Osteoblast (primary cell): Measurements from ENCODE around the gene IFITM2. TPM values are rescaled to one million over a fixed set of nuclear protein-coding genes. Genes with fewer than 3 reads are reported as not detected.
A peak's percentile ranks its signal among the peaks of the same experiment; 100 is the strongest.

Source experiments
- DNase-seq: peaks from one replicate; pipeline ENCODE4 v3.0.0; 2011; ENCODE audit warnings: low spot score, mixed read lengths; ENCODE audit not compliant: insufficient read length; ENCODE audit errors: missing footprints
- H2AFZ ChIP-seq: 2 replicates; pipeline ENCODE4 v1.6.0; 2011; ENCODE audit warnings: mild to moderate bottlenecking, low read length
- H3K27ac ChIP-seq: 2 replicates; pipeline ENCODE4 v1.5.1; 2011; ENCODE audit warnings: mild to moderate bottlenecking, low read depth, low read length, moderate library complexity
- H3K27me3 ChIP-seq: 2 replicates; pipeline ENCODE4 v1.6.0; 2012; ENCODE audit warnings: mild to moderate bottlenecking, control low read depth, inconsistent platforms, low read length, moderate library complexity; ENCODE audit not compliant: insufficient read depth
- H3K36me3 ChIP-seq: 2 replicates; pipeline ENCODE4 v1.5.1; 2011; ENCODE audit warnings: mild to moderate bottlenecking, low read length, control low read depth, moderate library complexity; ENCODE audit not compliant: insufficient read depth
- H3K4me1 ChIP-seq: 2 replicates; pipeline ENCODE4 v1.5.1; 2011; ENCODE audit warnings: mild to moderate bottlenecking, low read length, control low read depth, moderate library complexity; ENCODE audit not compliant: insufficient read depth
- H3K4me2 ChIP-seq: 2 replicates; pipeline ENCODE4 v1.6.0; 2011; ENCODE audit warnings: mild to moderate bottlenecking, low read length; ENCODE audit not compliant: insufficient read depth
- H3K4me3 ChIP-seq: fragments of 200-600 bp; sonication (generic); 3 replicates; pipeline ENCODE4 v1.5.1; 2012; ENCODE audit warnings: mild to moderate bottlenecking, low read length, inconsistent platforms; ENCODE audit not compliant: insufficient read depth
- H3K79me2 ChIP-seq: 2 replicates; pipeline ENCODE4 v1.6.0; 2012; ENCODE audit warnings: mild to moderate bottlenecking, low read length, control low read depth, inconsistent platforms; ENCODE audit not compliant: insufficient read depth
- H3K9me3 ChIP-seq: 2 replicates; pipeline ENCODE4 v1.5.1; 2011; ENCODE audit warnings: low read depth, low read length, control low read depth
- H4K20me1 ChIP-seq: 2 replicates; pipeline ENCODE4 v1.6.0; 2012; ENCODE audit warnings: mild to moderate bottlenecking, low read length, control low read depth; ENCODE audit not compliant: insufficient read depth
- CTCF ChIP-seq: IDR thresholded peaks from 2 replicates; pipeline ENCODE4 v1.5.1; 2011; ENCODE audit warnings: mild to moderate bottlenecking, low read depth, low read length, moderate library complexity; ENCODE audit errors: extremely low read depth
- total RNA-seq: library from RNA; depleted of rRNA; stranded (reverse); fragments of >200 nt; gene quantifications from 2 replicates; pipeline ENCODE4 v1.2.3, GENCODE V29; 2012

The IFITM2 gene
- total RNA-seq, 1 donor, result 105 TPM

DNA sequence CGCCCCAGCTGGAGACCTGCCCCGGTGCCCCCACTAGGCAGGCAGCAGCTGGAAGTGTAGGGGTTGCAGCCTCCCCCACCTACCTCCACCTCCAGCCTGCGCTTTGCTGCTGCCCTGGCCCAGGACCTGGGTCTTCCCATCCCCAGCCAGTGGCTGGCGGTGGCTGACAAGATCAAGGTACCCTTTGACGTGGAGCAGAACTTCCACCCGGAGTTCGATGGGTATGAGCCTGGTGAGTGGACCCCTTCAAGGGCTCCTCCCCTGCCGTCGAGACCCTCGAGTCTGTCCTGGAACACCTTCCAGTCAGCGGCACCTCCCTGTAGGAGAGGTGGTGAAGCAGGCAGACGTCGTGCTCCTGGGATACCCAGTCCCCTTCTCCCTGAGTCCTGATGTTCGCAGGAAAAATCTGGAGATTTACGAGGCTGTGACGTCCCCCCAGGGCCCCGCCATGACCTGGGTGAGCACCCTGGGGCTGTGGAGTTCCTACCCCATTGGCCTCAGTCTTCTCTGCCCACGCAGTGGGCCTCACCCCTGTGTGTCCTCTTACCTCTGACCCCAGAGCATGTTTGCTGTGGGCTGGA, 14.3 kb upstream of the IFITM2 start:
- no peak overlapping the region for H3K4me3 ChIP-seq
- H3K27ac ChIP-seq, result no peak overlapping the region
- peaks cover under 1% of the 10 kb centered on the region for H3K4me1 ChIP-seq
- peaks cover 11% of the 10 kb centered on the region for H3K27me3 ChIP-seq
- no peak overlapping the region for H2AFZ ChIP-seq
- H3K79me2 ChIP-seq, result no peaks in the 10 kb centered on the region
- no peaks in the 10 kb centered on the region for H4K20me1 ChIP-seq
- no peaks in the 10 kb centered on the region for H3K9me3 ChIP-seq
- H3K36me3 ChIP-seq, result no peaks in the 10 kb centered on the region
- TF ChIP-seq CTCF, result no peak
- no peak overlapping the region for H3K4me2 ChIP-seq
- peak; percentile 74 for DNase-seq

GRCh38 chr11:293852-294661, 13.6 kb upstream of the IFITM2 start:
- peak; percentile 86 for DNase-seq
- Histone ChIP-seq H2AFZ (no peak overlapping the region), H3K4me1 (no peaks in the 10 kb centered on the region), H3K36me3 (no peaks in the 10 kb centered on the region), H3K4me3 (no peak overlapping the region), H3K79me2 (no peaks in the 10 kb centered on the region), H3K27me3 (peaks cover 15% of the 10 kb centered on the region), H3K4me2 (no peak overlapping the region), H4K20me1 (no peaks in the 10 kb centered on the region), H3K27ac (no peak overlapping the region), H3K9me3 (no peaks in the 10 kb centered on the region)
- no peak for TF ChIP-seq CTCF

DNA sequence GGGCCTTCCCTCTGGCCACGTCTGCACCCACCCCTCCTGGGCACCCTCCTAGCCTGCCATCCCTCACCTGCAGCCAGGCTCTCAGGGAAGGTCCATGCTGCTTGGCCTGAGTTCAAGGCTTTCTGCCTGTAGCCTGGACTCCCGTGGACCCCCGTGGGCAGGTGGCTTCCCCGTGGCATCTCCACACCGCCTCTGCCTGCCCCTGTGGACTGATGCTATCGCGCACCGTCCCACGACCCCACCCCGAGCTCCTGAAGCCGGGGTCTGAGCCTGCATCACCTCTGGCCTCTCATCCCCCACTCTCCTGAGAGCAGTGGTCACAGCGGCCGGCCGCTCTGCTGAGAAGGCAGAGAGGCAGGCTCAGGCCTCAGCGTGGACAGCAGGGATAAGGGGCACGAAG, 12.8 kb upstream of the IFITM2 start:
- Histone ChIP-seq H4K20me1 (no peaks in the 10 kb centered on the region), H3K4me3 (no peak overlapping the region), H3K79me2 (no peaks in the 10 kb centered on the region), H2AFZ (no peak overlapping the region), H3K4me2 (no peak overlapping the region), H3K4me1 (no peaks in the 10 kb centered on the region), H3K27me3 (peaks cover 15% of the 10 kb centered on the region), H3K27ac (no peak overlapping the region), H3K36me3 (no peaks in the 10 kb centered on the region), H3K9me3 (no peaks in the 10 kb centered on the region)
- DNase-seq, result peak; percentile 76
- TF ChIP-seq CTCF, result no peak
